ENCODE data around the gene LKAAEAR1.
A peak's percentile ranks its signal among the peaks of the same experiment; 100 is the strongest.

Gene LKAAEAR1

DNA sequence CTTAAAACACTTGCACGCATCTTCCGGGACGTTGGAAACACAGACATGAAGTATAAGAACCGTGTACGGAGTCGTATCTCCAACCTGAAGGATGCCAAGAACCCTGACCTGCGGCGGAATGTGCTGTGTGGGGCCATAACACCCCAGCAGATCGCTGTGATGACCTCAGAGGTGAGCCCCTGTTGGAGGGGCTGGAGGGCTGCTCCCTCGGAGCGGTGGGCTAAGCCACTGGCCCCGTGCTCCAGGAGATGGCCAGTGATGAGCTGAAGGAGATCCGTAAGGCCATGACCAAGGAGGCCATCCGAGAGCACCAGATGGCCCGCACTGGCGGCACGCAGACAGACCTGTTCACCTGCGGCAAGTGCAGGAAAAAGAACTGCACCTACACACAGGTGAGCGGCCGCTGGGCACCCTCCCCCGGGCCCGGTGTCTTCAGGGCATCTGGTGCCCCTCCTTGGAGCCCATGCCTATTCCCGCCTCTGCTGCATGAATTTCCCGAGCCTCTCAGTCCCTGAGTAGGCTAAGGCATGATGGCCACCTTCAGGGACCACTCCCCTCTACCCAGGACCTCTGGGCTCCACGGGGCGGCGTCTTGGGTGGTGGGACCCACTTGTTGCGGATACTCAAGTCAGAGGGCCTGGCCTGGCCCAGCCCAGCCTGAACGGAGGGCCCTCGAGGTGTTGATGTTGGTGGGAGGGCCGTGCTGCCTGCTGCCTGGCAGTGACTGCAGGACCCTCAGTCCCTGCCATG is 13.8 kb downstream of the LKAAEAR1 start:
- no peak for TF ChIP-seq TCF12 (IDR thresholded peaks at IDR 0.05; ENCODE audit: low read depth)
- TF ChIP-seq NFIC (IDR thresholded peaks at IDR 0.05), result no peak
- TF ChIP-seq FOXM1 (IDR thresholded peaks at IDR 0.05; ENCODE audit: borderline replicate concordance, low read depth), result no peak
- TF ChIP-seq, protein P1, sequence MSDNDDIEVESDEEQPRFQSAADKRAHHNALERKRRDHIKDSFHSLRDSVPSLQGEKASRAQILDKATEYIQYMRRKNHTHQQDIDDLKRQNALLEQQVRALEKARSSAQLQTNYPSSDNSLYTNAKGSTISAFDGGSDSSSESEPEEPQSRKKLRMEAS (IDR thresholded peaks at IDR 0.05), result no peak
- TF ChIP-seq RAD21 (IDR thresholded peaks at IDR 0.05; ENCODE audit: low read depth), result no peak
- TF ChIP-seq TEAD4 (IDR thresholded peaks at IDR 0.05), result no peak

- TF ChIP-seq, protein P2, sequence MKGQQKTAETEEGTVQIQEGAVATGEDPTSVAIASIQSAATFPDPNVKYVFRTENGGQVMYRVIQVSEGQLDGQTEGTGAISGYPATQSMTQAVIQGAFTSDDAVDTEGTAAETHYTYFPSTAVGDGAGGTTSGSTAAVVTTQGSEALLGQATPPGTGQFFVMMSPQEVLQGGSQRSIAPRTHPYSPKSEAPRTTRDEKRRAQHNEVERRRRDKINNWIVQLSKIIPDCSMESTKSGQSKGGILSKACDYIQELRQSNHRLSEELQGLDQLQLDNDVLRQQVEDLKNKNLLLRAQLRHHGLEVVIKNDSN (IDR thresholded peaks at IDR 0.05), result no peak
- TF ChIP-seq TEAD4 (IDR thresholded peaks at IDR 0.05), result no peak
- TF ChIP-seq RAD21 (IDR thresholded peaks at IDR 0.05; ENCODE audit: low read depth), result peak; percentile 25; the same call in 1 of the 2 replicates
- TF ChIP-seq TCF12 (IDR thresholded peaks at IDR 0.05; ENCODE audit: low read depth), result no peak
Measured at GRCh38 chr20:64069614-64070243, 14.5 kb downstream of the LKAAEAR1 start.

DNA sequence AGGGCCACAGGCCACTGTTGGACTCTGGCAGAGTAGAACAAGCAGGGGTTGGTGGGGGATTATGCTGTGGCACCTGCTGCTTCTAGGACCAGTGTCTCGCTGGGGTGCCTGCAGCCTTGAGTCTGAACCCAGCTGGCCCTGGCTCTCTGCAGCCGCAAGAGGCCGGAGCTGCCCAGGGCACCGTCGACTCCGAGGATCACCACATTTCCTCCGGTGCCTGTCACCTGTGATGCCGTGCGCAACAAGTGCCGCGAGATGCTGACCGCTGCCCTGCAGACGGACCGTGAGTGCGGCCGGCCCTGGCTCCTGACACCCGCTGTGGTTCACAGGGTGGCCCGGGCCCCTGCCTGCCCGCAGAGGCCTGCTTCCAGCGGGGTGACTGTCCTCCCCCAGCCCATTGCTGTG is 15.0 kb downstream of the LKAAEAR1 start:
- TF ChIP-seq, protein P1 (IDR thresholded peaks at IDR 0.05), result no peak
- TF ChIP-seq RAD21 (IDR thresholded peaks at IDR 0.05; ENCODE audit: low read depth), result no peak
- TF ChIP-seq NFIC (IDR thresholded peaks at IDR 0.05), result no peak
- TF ChIP-seq, protein P2 (IDR thresholded peaks at IDR 0.05), result no peak
- TF ChIP-seq EP300 (IDR thresholded peaks at IDR 0.05; ENCODE audit: borderline replicate concordance), result no peak
- TF ChIP-seq TCF12 (IDR thresholded peaks at IDR 0.05; ENCODE audit: low read depth), result no peak
- TF ChIP-seq REST (IDR thresholded peaks at IDR 0.05; ENCODE audit: low read depth), result no peak
- TF ChIP-seq TEAD4 (IDR thresholded peaks at IDR 0.05), result no peak
- no peak for TF ChIP-seq FOXM1 (IDR thresholded peaks at IDR 0.05; ENCODE audit: borderline replicate concordance, low read depth)
- TF ChIP-seq ZBTB7A (IDR thresholded peaks at IDR 0.05; ENCODE audit: low read depth), result no peak
- TF ChIP-seq YY1 (IDR thresholded peaks at IDR 0.05; ENCODE audit: low read depth), result no peak
- no peak for TF ChIP-seq EGR1 (IDR thresholded peaks at IDR 0.05)
- TF ChIP-seq CEBPB (IDR thresholded peaks at IDR 0.05), result no peak

GRCh38 chr20:64068386-64069208 is 15.6 kb downstream of the LKAAEAR1 start:
- no peak for TF ChIP-seq NFIC (IDR thresholded peaks at IDR 0.05)
- no peak for TF ChIP-seq FOXM1 (IDR thresholded peaks at IDR 0.05; ENCODE audit: borderline replicate concordance, low read depth)
- TF ChIP-seq CEBPB (IDR thresholded peaks at IDR 0.05), result no peak
- TF ChIP-seq TEAD4 (IDR thresholded peaks at IDR 0.05), result no peak
- TF ChIP-seq, protein P2 (IDR thresholded peaks at IDR 0.05), result no peak
- no peak for TF ChIP-seq ZBTB7A (IDR thresholded peaks at IDR 0.05; ENCODE audit: low read depth)
- no peak for TF ChIP-seq EP300 (IDR thresholded peaks at IDR 0.05; ENCODE audit: borderline replicate concordance)
- TF ChIP-seq EGR1 (IDR thresholded peaks at IDR 0.05), result no peak
- TF ChIP-seq RAD21 (IDR thresholded peaks at IDR 0.05; ENCODE audit: low read depth), result no peak
- no peak for TF ChIP-seq TAF1 (IDR thresholded peaks at IDR 0.05; ENCODE audit: low read depth)
- TF ChIP-seq, protein P1 (IDR thresholded peaks at IDR 0.05), result no peak
- TF ChIP-seq REST (IDR thresholded peaks at IDR 0.05; ENCODE audit: low read depth), result no peak
- no peak for TF ChIP-seq TCF12 (IDR thresholded peaks at IDR 0.05; ENCODE audit: low read depth)
- TF ChIP-seq YY1 (IDR thresholded peaks at IDR 0.05; ENCODE audit: low read depth), result no peak
- no peak for TF ChIP-seq CREB1 (IDR thresholded peaks at IDR 0.05; ENCODE audit: low read depth)
